Caco-2 (cell line): ENCODE measurements around the gene LMO7. TPM values are rescaled to one million over a fixed set of nuclear protein-coding genes. Genes with fewer than 3 reads are reported as not detected.

Source experiments
- BruUV-seq: library from RNA; stranded (reverse); fragments of 400-500 nt; replicated peaks from 2 replicates; lab custom pipeline; 2021; lab: Mats Ljungman, UMichigan
- CTCF ChIA-PET: fragments of 300-600 bp; sonication (Branson Sonifier 250); formaldehyde crosslinking; loops from one replicate; lab custom pipeline; 2022; ENCODE audit warnings: antibody characterized with exemption; lab: Charles Lee
- POLR2A ChIA-PET: fragments of 300-600 bp; sonication (Branson Sonifier 250); formaldehyde crosslinking; loops from one replicate; lab custom pipeline; 2022; ENCODE audit warnings: antibody characterized with exemption; lab: Charles Lee
- DNase-seq, 2 experiments: peaks; one replicate each; pipeline versions ENCODE4 v3.0.0 to v3.0.0-alpha.2; 2020 to 2022
- H3K27me3 ChIP-seq: replicated peaks from 2 replicates; pipeline ENCODE4 v1.6.0; 2011; ENCODE audit warnings: low read length; ENCODE audit not compliant: control insufficient read depth, insufficient read depth
- H3K36me3 ChIP-seq: 2 replicates; pipeline ENCODE4 v1.5.1; 2011; ENCODE audit warnings: low read length; ENCODE audit not compliant: control insufficient read depth, insufficient read depth
- H3K4me1 ChIP-seq: fragments of 250-450 bp; sonication (Bioruptor Pico); 2 replicates; pipeline ENCODE4 v1.5.1; 2020; ENCODE audit warnings: mild to moderate bottlenecking
- H3K4me3 ChIP-seq: 2 replicates; pipeline ENCODE4 v1.5.1; 2011; ENCODE audit warnings: low read depth, mild to moderate bottlenecking, control low read depth, low read length
- H3K9me3 ChIP-seq: fragments of 250-450 bp; sonication (Bioruptor Pico); 2 replicates; pipeline ENCODE4 v1.5.1; 2020; ENCODE audit warnings: mild to moderate bottlenecking, moderate library complexity
- H3K27ac Mint-ChIP-seq: one replicate; pipeline ENCODE4 v1.8.0; 2022; ENCODE audit warnings: mixed read lengths; ENCODE audit not compliant: unreplicated experiment
- H3K27me3 Mint-ChIP-seq: one replicate; pipeline ENCODE4 v1.8.0; 2022; ENCODE audit warnings: mixed read lengths; ENCODE audit not compliant: insufficient read depth, unreplicated experiment
- H3K36me3 Mint-ChIP-seq: one replicate; pipeline ENCODE4 v1.8.0; 2022; ENCODE audit warnings: mild to moderate bottlenecking, mixed read lengths; ENCODE audit not compliant: insufficient read depth, unreplicated experiment
- H3K4me1 Mint-ChIP-seq: one replicate; pipeline ENCODE4 v1.8.0; 2022; ENCODE audit warnings: low read depth, mixed read lengths; ENCODE audit not compliant: unreplicated experiment
- H3K4me3 Mint-ChIP-seq: one replicate; pipeline ENCODE4 v1.8.0; 2022; ENCODE audit warnings: mild to moderate bottlenecking, moderate library complexity, mixed read lengths; ENCODE audit not compliant: unreplicated experiment
- H3K9me3 Mint-ChIP-seq: one replicate; pipeline ENCODE4 v1.8.0; 2022; ENCODE audit warnings: mixed read lengths; ENCODE audit not compliant: unreplicated experiment
- intact Hi-C: fragments of 100-400 bp; cut with micrococcal nuclease; formaldehyde crosslinking; loops from one replicate; pipeline ENCODE4 v1.10.0; 2022; ENCODE audit not compliant: unreplicated experiment
- total RNA-seq: library from RNA; stranded (reverse); gene quantifications from 2 replicates; pipeline ENCODE4 v1.2.3, GENCODE V29; 2022
- TF ChIP-seq, protein P1 (sequence below), 2 experiments: fragments of 200-600 bp in 1 of 2; IDR thresholded peaks; 1 replicate in 1 of 2; 2 replicates in 1 of 2; pipeline versions ENCODE4 v1.5.1 to v1.8.0; 2011 to 2022; ENCODE audit warnings: antibody characterized with exemption in 1 of 2, control low read depth in 1 of 2, inconsistent platforms in 1 of 2, low read depth in 1 of 2, low read length in 1 of 2, mild to moderate bottlenecking in 1 of 2, moderate library complexity in 1 of 2; ENCODE audit not compliant: insufficient read depth in 1 of 2, severe bottlenecking in 1 of 2, unreplicated experiment in 1 of 2

The LMO7 gene
- total RNA-seq, 1 experiment from 2014 or later, result 209 TPM

DNA sequence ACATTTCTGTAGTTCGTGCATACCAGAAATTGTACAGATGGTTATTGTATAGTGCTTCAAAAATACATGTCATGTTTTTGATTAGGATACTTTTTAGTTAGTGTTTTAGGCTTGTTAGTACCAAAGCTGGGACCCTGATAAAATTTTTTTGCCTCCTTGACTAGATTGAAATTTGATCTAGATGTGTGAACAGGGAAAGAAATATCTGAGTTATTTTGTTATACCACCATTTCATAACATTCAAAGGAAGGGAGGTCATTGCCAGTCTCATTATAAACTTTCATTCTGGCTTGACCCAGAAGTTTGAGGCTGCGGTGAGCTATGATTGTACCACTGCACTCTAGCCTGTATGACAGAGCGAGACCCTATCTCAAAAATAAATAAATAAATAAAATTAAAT lies 9.0 kb downstream of the LMO7 start:
- Mint-ChIP-seq H3K27ac (no peak overlapping the region), H3K4me3 (no peak overlapping the region), H3K27me3 (no peaks in the 10 kb centered on the region), H3K36me3 (peaks cover 6% of the 10 kb centered on the region), H3K9me3 (no peaks in the 10 kb centered on the region), H3K4me1 (no peaks in the 10 kb centered on the region)
- TF ChIP-seq, protein P1, sequence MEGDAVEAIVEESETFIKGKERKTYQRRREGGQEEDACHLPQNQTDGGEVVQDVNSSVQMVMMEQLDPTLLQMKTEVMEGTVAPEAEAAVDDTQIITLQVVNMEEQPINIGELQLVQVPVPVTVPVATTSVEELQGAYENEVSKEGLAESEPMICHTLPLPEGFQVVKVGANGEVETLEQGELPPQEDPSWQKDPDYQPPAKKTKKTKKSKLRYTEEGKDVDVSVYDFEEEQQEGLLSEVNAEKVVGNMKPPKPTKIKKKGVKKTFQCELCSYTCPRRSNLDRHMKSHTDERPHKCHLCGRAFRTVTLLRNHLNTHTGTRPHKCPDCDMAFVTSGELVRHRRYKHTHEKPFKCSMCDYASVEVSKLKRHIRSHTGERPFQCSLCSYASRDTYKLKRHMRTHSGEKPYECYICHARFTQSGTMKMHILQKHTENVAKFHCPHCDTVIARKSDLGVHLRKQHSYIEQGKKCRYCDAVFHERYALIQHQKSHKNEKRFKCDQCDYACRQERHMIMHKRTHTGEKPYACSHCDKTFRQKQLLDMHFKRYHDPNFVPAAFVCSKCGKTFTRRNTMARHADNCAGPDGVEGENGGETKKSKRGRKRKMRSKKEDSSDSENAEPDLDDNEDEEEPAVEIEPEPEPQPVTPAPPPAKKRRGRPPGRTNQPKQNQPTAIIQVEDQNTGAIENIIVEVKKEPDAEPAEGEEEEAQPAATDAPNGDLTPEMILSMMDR (IDR thresholded peaks at IDR 0.05; ENCODE audit: insufficient read depth in 1 of 2, low read depth in 1 of 2, low read length in 1 of 2, severe bottlenecking in 1 of 2, unreplicated experiment in 1 of 2), result no peak
- Histone ChIP-seq H3K4me3 (no peak overlapping the region), H3K27me3 (no peaks in the 10 kb centered on the region), H3K36me3 (no peaks in the 10 kb centered on the region), H3K4me1 (no peaks in the 10 kb centered on the region), H3K9me3 (no peaks in the 10 kb centered on the region)
- ChIA-PET POLR2A (no interaction called here), CTCF (no interaction called here)
- no TSS peak for BruUV-seq
- intact Hi-C loops, result no loop called here
- DNase-seq, result no peak

DNA sequence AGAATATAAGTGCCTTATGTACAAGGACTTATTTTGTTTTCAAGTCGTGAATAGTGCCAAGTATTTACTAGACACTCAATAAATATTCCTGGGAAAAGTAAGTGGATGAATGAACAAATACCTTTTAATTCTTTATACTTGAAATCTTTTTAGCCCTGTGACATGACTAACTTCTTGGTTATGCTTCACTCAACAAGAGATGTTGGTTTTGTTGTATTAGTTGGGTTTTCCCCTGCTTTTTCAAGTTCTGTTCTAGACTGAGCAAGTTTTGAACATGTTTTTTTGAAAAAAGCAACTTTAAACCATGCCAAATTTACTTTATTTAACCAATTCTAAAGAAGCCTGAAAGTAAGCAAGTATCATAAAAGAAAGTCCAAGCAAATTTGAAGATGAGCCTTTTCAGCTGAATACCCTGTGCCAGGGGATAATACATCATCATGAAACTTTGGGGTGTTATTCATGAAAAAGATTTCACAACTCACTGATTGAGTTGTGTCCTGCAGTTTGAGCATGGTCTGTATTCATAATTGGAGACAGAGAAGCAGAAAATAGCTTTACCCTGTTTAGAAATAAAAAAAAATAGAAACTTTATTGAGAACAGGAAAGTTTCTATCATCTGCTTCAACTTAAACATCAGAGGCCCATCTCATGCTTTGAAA lies 11.1 kb downstream of the LMO7 start:
- no peaks in the 10 kb centered on the region for H3K27me3 ChIP-seq
- Mint-ChIP-seq H3K27me3 (no peaks in the 10 kb centered on the region), H3K4me1 (peaks cover 3% of the 10 kb centered on the region), H3K9me3 (no peaks in the 10 kb centered on the region), H3K27ac (no peak overlapping the region), H3K4me3 (no peak overlapping the region), H3K36me3 (peaks cover 6% of the 10 kb centered on the region)
- no peaks in the 10 kb centered on the region for H3K36me3 ChIP-seq
- intact Hi-C loops, result no loop called here
- ChIA-PET POLR2A (no interaction called here), CTCF (no interaction called here)
- no TSS peak for BruUV-seq
- no peak for DNase-seq
- no peak overlapping the region for H3K4me3 ChIP-seq
- H3K9me3 ChIP-seq, result no peaks in the 10 kb centered on the region
- TF ChIP-seq, protein P1 (IDR thresholded peaks at IDR 0.05; ENCODE audit: insufficient read depth in 1 of 2, low read depth in 1 of 2, low read length in 1 of 2, severe bottlenecking in 1 of 2, unreplicated experiment in 1 of 2), result no peak
- H3K4me1 ChIP-seq, result no peaks in the 10 kb centered on the region

DNA sequence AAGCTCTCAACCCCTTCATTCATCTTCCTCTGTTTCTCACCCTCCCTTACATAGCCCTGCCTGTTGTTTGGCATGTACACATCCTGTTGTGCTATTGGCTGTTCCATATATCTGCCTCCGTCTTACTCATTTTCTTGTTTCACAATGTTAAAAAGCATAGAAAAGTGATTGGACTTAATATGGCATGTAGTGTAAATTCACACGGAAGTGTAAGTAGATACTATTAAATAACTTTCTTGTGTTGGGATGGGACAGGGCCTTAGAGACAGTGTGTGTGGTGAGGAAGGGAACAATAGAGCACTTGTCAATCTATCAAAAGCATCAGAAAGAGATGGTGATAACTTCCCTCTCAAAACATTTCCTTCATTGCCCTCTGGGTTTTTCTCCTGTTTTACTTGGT lies 12.3 kb downstream of the LMO7 start:
- intact Hi-C loops, result no loop called here
- DNase-seq, result no peak
- Histone ChIP-seq H3K36me3 (no peaks in the 10 kb centered on the region), H3K27me3 (no peaks in the 10 kb centered on the region), H3K9me3 (no peaks in the 10 kb centered on the region), H3K4me3 (no peak overlapping the region), H3K4me1 (no peaks in the 10 kb centered on the region)
- Mint-ChIP-seq H3K27me3 (no peaks in the 10 kb centered on the region), H3K36me3 (peaks cover 6% of the 10 kb centered on the region), H3K4me3 (no peak overlapping the region), H3K9me3 (no peaks in the 10 kb centered on the region), H3K27ac (no peak overlapping the region), H3K4me1 (peaks cover 7% of the 10 kb centered on the region)
- ChIA-PET CTCF (no interaction called here), POLR2A (no interaction called here)
- TF ChIP-seq, protein P1 (IDR thresholded peaks at IDR 0.05; ENCODE audit: insufficient read depth in 1 of 2, low read depth in 1 of 2, low read length in 1 of 2, severe bottlenecking in 1 of 2, unreplicated experiment in 1 of 2), result no peak
- no TSS peak for BruUV-seq
